HepG2 (cell line): ENCODE results near the gene TCAP. TPM values are rescaled to one million over a fixed set of nuclear protein-coding genes. Genes with fewer than 3 reads are reported as not detected.

Experiments used
- AGO1 ChIP-seq: fragments of 200-400 bp; formaldehyde crosslinking; IDR thresholded peaks from 2 replicates; pipeline ENCODE4 v1.6.1; 2017; ENCODE audit warnings: mild to moderate bottlenecking, low read depth, low read length, moderate library complexity; ENCODE audit not compliant: poor library complexity, severe bottlenecking
- AHR ChIP-seq: IDR thresholded peaks from 2 replicates; pipeline ENCODE4 v1.6.1; 2018; ENCODE audit warnings: missing genetic modification reagents, missing compliant biosample characterization
- CENPX ChIP-seq: sonication (generic); formaldehyde crosslinking; IDR thresholded peaks from 2 replicates; pipeline ENCODE4 v1.9.0; 2021; ENCODE audit warnings: mild to moderate bottlenecking, missing genetic modification reagents, moderate library complexity
- DPF2 ChIP-seq: sonication (generic); formaldehyde crosslinking; IDR thresholded peaks from 2 replicates; pipeline ENCODE4 v1.4.0; 2020; ENCODE audit warnings: mild to moderate bottlenecking, low read depth, missing genetic modification reagents, borderline replicate concordance
- NFATC3 ChIP-seq: sonication (generic); formaldehyde crosslinking; IDR thresholded peaks from 2 replicates; pipeline ENCODE4 v1.5.1; 2020; ENCODE audit warnings: mild to moderate bottlenecking, missing genetic modification reagents
- ONECUT2 ChIP-seq: sonication (generic); formaldehyde crosslinking; IDR thresholded peaks from 2 replicates; pipeline ENCODE4 v1.4.0; 2020; ENCODE audit warnings: missing genetic modification reagents
- POGZ ChIP-seq: sonication (generic); formaldehyde crosslinking; IDR thresholded peaks from 2 replicates; pipeline ENCODE4 v1.4.0; 2020; ENCODE audit warnings: mild to moderate bottlenecking, missing genetic modification reagents
- RBM22 ChIP-seq: fragments of 200-400 bp; formaldehyde crosslinking; optimal IDR thresholded peaks from 2 replicates; pipeline ENCODE3; 2017; ENCODE audit warnings: mild to moderate bottlenecking, low read length, moderate library complexity
- SALL1 ChIP-seq: sonication (generic); formaldehyde crosslinking; IDR thresholded peaks from 2 replicates; pipeline ENCODE4 v1.8.0; 2022; ENCODE audit warnings: mild to moderate bottlenecking, missing genetic modification reagents
- ZBTB3 ChIP-seq: sonication (generic); formaldehyde crosslinking; IDR thresholded peaks from 2 replicates; pipeline ENCODE4 v1.4.0; 2020; ENCODE audit warnings: low read depth, mild to moderate bottlenecking, moderate library complexity, missing genetic modification reagents, borderline replicate concordance
- ZNF343 ChIP-seq: sonication (generic); formaldehyde crosslinking; IDR thresholded peaks from 2 replicates; pipeline ENCODE4 v1.4.0; 2020; ENCODE audit warnings: mild to moderate bottlenecking, missing genetic modification reagents
- ZNF709 ChIP-seq: sonication (generic); formaldehyde crosslinking; IDR thresholded peaks from 2 replicates; pipeline ENCODE4 v1.5.0; 2020; ENCODE audit warnings: mild to moderate bottlenecking, missing genetic modification reagents
- polyA plus RNA-seq, 8 experiments: library from polyadenylated mRNA; depleted of rRNA in 3 of 8; stranded (reverse) in 7 of 8; unstranded in 1 of 8; fragments of >200 nt; fragmentation: Illumina TruSeq in 4 of 8; extraction: Trizol in 4 of 8; gene quantifications; 2 replicates each; pipeline versions ENCODE4 v1.2.1 to v1.2.3, GENCODE V29; 2011 to 2016; ENCODE audit warnings: low read depth in 4 of 8, missing spikeins in 1 of 8, mixed read lengths in 1 of 8; ENCODE audit not compliant: insufficient read depth in 1 of 8
- total RNA-seq, 5 experiments: library from RNA; depleted of rRNA; stranded (reverse); fragments of >200 nt; fragmentation: Illumina TruSeq; extraction: Trizol; gene quantifications; 2 replicates each; pipeline ENCODE4 v1.2.3, GENCODE V29; 2016; ENCODE audit warnings: low read depth in 1 of 5
- TF ChIP-seq, protein P1 (sequence below): sonication (generic); formaldehyde crosslinking; IDR thresholded peaks from 2 replicates; pipeline ENCODE4 v1.9.0; 2022; ENCODE audit warnings: low read depth, missing genetic modification reagents
- TF ChIP-seq, protein P2 (sequence below): sonication (generic); formaldehyde crosslinking; IDR thresholded peaks from 2 replicates; pipeline ENCODE4 v1.4.0; 2020; ENCODE audit warnings: missing genetic modification reagents
- TF ChIP-seq, protein P3 (sequence below): sonication (generic); formaldehyde crosslinking; IDR thresholded peaks from 2 replicates; pipeline ENCODE4 v1.8.0; 2022; ENCODE audit warnings: missing genetic modification reagents, mild to moderate bottlenecking, borderline replicate concordance
- TF ChIP-seq, protein P4 (sequence below): IDR thresholded peaks from 2 replicates; pipeline ENCODE4 v1.6.1; 2016; ENCODE audit warnings: low read depth, borderline replicate concordance
- TF ChIP-seq, protein P5 (sequence below): sonication (generic); formaldehyde crosslinking; IDR thresholded peaks from 2 replicates; pipeline ENCODE4 v1.8.0; 2022; ENCODE audit warnings: mild to moderate bottlenecking, missing genetic modification reagents; ENCODE audit not compliant: insufficient replicate concordance
- TF ChIP-seq, protein P6 (sequence below), 2 experiments: sonication (generic) in 1 of 2; formaldehyde crosslinking in 1 of 2; IDR thresholded peaks; 2 replicates each; pipeline versions ENCODE4 v1.4.0 to v1.6.1; 2018 to 2020; ENCODE audit warnings: missing genetic modification reagents in 2 of 2, borderline replicate concordance in 1 of 2, low read depth in 1 of 2, mild to moderate bottlenecking in 1 of 2, missing biosample characterization in 1 of 2

TCAP gene
- total and polyA plus RNA-seq, 2 of the 13 experiments (the other 11 are each of a cell fraction or from before 2014, with no cell fraction given) = 0.24 to 0.65 TPM

DNA sequence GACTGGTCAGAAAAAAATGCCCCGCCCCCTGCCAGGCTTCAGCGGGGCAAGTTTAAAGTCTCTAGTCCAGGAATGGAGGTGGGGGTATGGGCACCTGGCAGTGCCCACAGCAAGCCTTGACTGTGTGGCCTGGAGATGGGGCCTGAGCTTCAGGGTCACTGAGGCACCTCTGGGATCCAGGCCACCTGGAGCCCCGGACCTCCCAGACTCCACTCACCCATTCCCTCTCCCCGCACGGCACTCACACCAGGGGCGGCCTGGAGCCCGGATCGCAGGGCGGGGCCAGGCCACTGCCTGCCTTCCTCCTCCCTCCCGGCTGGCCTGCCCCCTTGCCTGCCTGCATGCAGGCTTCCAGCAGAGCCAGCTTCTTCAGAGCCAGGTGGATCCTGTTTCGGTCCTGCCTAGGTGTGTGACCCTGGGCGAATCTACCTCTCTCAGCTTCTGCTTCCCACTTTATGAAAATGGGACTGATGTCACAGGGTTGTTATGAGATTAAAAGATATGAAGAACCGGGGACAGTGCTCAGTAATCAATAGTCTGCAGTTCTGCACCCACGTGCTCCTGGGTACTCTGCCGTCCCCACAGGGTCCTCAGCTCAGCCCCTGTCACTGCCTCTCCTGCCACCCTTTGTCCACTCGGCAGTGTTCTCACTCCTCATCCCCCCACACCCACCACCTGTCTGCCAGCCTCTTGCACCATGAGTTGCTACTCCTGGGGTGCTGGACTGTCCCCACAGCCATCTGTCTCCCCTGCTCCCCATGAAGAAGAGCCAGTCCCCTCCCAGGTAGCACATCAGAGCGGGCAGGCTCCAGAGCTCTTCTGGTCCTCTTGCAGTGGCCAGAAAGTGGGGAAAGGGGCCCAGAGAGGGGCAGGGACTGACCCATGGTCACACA is 1.2 kb upstream of the TCAP start (continued):
- TF ChIP-seq, protein P1, sequence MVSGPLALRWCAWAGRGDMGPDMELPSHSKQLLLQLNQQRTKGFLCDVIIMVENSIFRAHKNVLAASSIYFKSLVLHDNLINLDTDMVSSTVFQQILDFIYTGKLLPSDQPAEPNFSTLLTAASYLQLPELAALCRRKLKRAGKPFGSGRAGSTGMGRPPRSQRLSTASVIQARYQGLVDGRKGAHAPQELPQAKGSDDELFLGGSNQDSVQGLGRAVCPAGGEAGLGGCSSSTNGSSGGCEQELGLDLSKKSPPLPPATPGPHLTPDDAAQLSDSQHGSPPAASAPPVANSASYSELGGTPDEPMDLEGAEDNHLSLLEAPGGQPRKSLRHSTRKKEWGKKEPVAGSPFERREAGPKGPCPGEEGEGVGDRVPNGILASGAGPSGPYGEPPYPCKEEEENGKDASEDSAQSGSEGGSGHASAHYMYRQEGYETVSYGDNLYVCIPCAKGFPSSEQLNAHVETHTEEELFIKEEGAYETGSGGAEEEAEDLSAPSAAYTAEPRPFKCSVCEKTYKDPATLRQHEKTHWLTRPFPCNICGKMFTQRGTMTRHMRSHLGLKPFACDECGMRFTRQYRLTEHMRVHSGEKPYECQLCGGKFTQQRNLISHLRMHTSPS (CRISPR knock-in tag) = peak; percentile 90
- TF ChIP-seq DPF2 (CRISPR knock-in tag) (no peak; the same call in 1 of the 2 replicates), POGZ (CRISPR knock-in tag) (no peak), CENPX (CRISPR knock-in tag) (no peak), ZNF343 (CRISPR knock-in tag) (no peak), RBM22 (peak; percentile 72), NFATC3 (CRISPR knock-in tag) (no peak), AGO1 (no peak), ONECUT2 (CRISPR knock-in tag) (no peak), ZBTB3 (CRISPR knock-in tag) (no peak), SALL1 (CRISPR knock-in tag) (peak; percentile 62), ZNF709 (CRISPR knock-in tag) (no peak), AHR (CRISPR knock-in tag) (no peak)
- TF ChIP-seq, protein P2, sequence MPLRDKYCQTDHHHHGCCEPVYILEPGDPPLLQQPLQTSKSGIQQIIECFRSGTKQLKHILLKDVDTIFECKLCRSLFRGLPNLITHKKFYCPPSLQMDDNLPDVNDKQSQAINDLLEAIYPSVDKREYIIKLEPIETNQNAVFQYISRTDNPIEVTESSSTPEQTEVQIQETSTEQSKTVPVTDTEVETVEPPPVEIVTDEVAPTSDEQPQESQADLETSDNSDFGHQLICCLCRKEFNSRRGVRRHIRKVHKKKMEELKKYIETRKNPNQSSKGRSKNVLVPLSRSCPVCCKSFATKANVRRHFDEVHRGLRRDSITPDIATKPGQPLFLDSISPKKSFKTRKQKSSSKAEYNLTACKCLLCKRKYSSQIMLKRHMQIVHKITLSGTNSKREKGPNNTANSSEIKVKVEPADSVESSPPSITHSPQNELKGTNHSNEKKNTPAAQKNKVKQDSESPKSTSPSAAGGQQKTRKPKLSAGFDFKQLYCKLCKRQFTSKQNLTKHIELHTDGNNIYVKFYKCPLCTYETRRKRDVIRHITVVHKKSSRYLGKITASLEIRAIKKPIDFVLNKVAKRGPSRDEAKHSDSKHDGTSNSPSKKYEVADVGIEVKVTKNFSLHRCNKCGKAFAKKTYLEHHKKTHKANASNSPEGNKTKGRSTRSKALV (CRISPR knock-in tag) = no peak
- TF ChIP-seq, protein P3, sequence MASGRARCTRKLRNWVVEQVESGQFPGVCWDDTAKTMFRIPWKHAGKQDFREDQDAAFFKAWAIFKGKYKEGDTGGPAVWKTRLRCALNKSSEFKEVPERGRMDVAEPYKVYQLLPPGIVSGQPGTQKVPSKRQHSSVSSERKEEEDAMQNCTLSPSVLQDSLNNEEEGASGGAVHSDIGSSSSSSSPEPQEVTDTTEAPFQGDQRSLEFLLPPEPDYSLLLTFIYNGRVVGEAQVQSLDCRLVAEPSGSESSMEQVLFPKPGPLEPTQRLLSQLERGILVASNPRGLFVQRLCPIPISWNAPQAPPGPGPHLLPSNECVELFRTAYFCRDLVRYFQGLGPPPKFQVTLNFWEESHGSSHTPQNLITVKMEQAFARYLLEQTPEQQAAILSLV (CRISPR knock-in tag) = 0 out of 2 replicates have a peak, but pooled peaks have one; percentile 51
- TF ChIP-seq, protein P4, sequence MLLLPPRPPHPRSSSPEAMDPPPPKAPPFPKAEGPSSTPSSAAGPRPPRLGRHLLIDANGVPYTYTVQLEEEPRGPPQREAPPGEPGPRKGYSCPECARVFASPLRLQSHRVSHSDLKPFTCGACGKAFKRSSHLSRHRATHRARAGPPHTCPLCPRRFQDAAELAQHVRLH (CRISPR knock-in tag) = no peak
- TF ChIP-seq, protein P5, sequence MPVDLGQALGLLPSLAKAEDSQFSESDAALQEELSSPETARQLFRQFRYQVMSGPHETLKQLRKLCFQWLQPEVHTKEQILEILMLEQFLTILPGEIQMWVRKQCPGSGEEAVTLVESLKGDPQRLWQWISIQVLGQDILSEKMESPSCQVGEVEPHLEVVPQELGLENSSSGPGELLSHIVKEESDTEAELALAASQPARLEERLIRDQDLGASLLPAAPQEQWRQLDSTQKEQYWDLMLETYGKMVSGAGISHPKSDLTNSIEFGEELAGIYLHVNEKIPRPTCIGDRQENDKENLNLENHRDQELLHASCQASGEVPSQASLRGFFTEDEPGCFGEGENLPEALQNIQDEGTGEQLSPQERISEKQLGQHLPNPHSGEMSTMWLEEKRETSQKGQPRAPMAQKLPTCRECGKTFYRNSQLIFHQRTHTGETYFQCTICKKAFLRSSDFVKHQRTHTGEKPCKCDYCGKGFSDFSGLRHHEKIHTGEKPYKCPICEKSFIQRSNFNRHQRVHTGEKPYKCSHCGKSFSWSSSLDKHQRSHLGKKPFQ (CRISPR knock-in tag) = no peak
- TF ChIP-seq, protein P6, sequence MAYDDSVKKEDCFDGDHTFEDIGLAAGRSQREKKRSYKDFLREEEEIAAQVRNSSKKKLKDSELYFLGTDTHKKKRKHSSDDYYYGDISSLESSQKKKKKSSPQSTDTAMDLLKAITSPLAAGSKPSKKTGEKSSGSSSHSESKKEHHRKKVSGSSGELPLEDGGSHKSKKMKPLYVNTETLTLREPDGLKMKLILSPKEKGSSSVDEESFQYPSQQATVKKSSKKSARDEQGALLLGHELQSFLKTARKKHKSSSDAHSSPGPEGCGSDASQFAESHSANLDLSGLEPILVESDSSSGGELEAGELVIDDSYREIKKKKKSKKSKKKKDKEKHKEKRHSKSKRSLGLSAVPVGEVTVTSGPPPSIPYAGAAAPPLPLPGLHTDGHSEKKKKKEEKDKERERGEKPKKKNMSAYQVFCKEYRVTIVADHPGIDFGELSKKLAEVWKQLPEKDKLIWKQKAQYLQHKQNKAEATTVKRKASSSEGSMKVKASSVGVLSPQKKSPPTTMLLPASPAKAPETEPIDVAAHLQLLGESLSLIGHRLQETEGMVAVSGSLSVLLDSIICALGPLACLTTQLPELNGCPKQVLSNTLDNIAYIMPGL (CRISPR knock-in tag; IDR thresholded peaks at IDR 0.05; ENCODE audit: borderline replicate concordance in 1 of 2, low read depth in 1 of 2) = no peak
